Adrenal gland (tissue), 19 donors: Measurements from ENCODE around the gene MTUS2. TPM values are rescaled to one million over a fixed set of nuclear protein-coding genes. Genes with fewer than 3 reads are reported as not detected.

ENCODE experiments used
- DNase-seq, 7 donors: peaks; one replicate each; pipeline ENCODE4 v3.0.0-alpha.2; 2019 to 2020
- H3K27ac ChIP-seq, 5 donors: fragments of 200-600 bp; sonication (generic) in 4 of 5; 1 replicate in 3 of 5; 2 replicates in 2 of 5; pipeline versions ENCODE4 v1.5.1 to v1.8.0; 2016 to 2020; ENCODE audit warnings: mild to moderate bottlenecking in 1 of 5
- H3K27me3 ChIP-seq: fragments of 200-600 bp; 2 replicates; pipeline ENCODE4 v1.8.0; 2021
- H3K36me3 ChIP-seq, 2 donors: fragments of 200-600 bp; replicated peaks in 1 of 2; 1 replicate in 1 of 2; 2 replicates in 1 of 2; pipeline versions ENCODE4 v1.5.1 to v1.8.0; 2018 to 2022
- H3K4me1 ChIP-seq, 2 donors: fragments of 200-600 bp; replicated peaks in 1 of 2; 1 replicate in 1 of 2; 2 replicates in 1 of 2; pipeline versions ENCODE4 v1.5.1 to v1.8.0; 2018 to 2021
- H3K4me3 ChIP-seq, 4 donors: fragments of 200-600 bp; sonication (generic) in 3 of 4; one replicate each; pipeline ENCODE4 v1.5.1; 2016 to 2018
- H3K9me3 ChIP-seq, 3 donors: fragments of 200-600 bp; sonication (generic) in 1 of 3; replicated peaks in 1 of 3; 1 replicate in 2 of 3; 2 replicates in 1 of 3; pipeline versions ENCODE4 v1.5.1 to v1.8.0; 2016 to 2021
- POLR2A ChIP-seq, 2 donors: fragments of 450-650 bp; IDR thresholded peaks; one replicate each; pipeline ENCODE4 v1.6.1; 2017; ENCODE audit warnings: antibody characterized with exemption in 2 of 2, mild to moderate bottlenecking in 2 of 2, moderate library complexity in 1 of 2
- WGBS, 4 donors: extraction: QIAGEN DNeasy Blood & Tissue Kit in 2 of 4; methylation state at CpG; one replicate each; pipeline versions ENCODE4 v1.1.5 to v1.1.7; 2013 to 2017; 5-methylcytosine and 5-hydroxymethylcytosine counted together
- intact Hi-C, 2 donors: fragments of 100-400 bp; cut with DNase I; formaldehyde crosslinking; loops; one replicate each; pipeline versions ENCODE4 v1.14.1 to v1.15.0; 2022 to 2023
- long read RNA-seq, 10 donors: library from polyadenylated mRNA in 3 of 10; unstranded in 2 of 10; stranded (forward) in 1 of 10; transcript quantifications; one replicate each; pipeline ENCODE4 v2.0.0 and lab custom pipeline, GENCODE V29; 2021 to 2026
- polyA plus RNA-seq, 3 donors: library from polyadenylated mRNA; stranded (reverse); fragments of 200-250 nt in 2 of 3; fragments of 350-450 nt in 1 of 3; fragmentation: Illumina TruSeq in 1 of 3; extraction: RNeasy Lipid Tissue Mini Kit (QIAGEN cat#74804) in 1 of 3; gene quantifications; one replicate each; pipeline ENCODE4 v1.2.3, GENCODE V29; 2013 to 2014
- total RNA-seq, 9 donors: library from RNA; depleted of rRNA in 4 of 9; stranded (reverse); fragments of >200 nt in 4 of 9; fragments of 120-200 nt in 1 of 9; fragmentation: NEBNext Ultra II Directional in 1 of 9; extraction: Animal tissue kit (Norgen Biotek cat#: 25700) in 1 of 9; gene quantifications; one replicate each; pipeline versions ENCODE4 v1.1.0 to v1.2.4, GENCODE V29; 2013 to 2023
- TF ChIP-seq, protein P1 (sequence below), 6 experiments: fragments of 450-650 bp in 4 of 6; fragments of 200-600 bp in 2 of 6; sonication (generic) in 1 of 6; IDR thresholded peaks; 1 replicate in 5 of 6; 2 replicates in 1 of 6; pipeline versions ENCODE4 v1.5.1 to v1.8.0; 2016 to 2021; ENCODE audit warnings: antibody characterized with exemption in 6 of 6, mild to moderate bottlenecking in 2 of 6, moderate library complexity in 1 of 6
- donor health status: healthy with polysubstance abuse.
- donor health status: Bipolar disorder and iron deficiency.
- donor health status: DM: yes; HTN: yes; CAD: no.
- donor health status: DM: no; HTN: no; CAD: no.
- donor health status: DM: no; HTN: no; CAD: no.
- donor health status: DM: yes; HTN: yes; CAD: no.

Gene MTUS2
- total RNA-seq (under 1 TPM in 4 of 9 donors, not detected in 5; 0.07 to 0.22 (median 0.14) TPM), polyA plus RNA-seq (under 1 TPM; 0.07 to 0.24 (median 0.18) TPM)
- long read RNA-seq, donor 1: 0 reads
- long read RNA-seq, donor 2: 0 reads
- long read RNA-seq, donor 3: 0 reads
- long read RNA-seq, donor 4: 0 reads
- long read RNA-seq, donor 5: 0 reads
- long read RNA-seq, donor 6, partial matches to known transcripts: 0 of 1 reads
- long read RNA-seq, donor 6, other reads (novel, unspliced or antisense): 0 of 1 reads
- long read RNA-seq, donor 7: 0 reads
- long read RNA-seq, donor 8: 0 reads
- long read RNA-seq, donor 9: 0 reads
- long read RNA-seq, donor 10: 0 reads

DNA sequence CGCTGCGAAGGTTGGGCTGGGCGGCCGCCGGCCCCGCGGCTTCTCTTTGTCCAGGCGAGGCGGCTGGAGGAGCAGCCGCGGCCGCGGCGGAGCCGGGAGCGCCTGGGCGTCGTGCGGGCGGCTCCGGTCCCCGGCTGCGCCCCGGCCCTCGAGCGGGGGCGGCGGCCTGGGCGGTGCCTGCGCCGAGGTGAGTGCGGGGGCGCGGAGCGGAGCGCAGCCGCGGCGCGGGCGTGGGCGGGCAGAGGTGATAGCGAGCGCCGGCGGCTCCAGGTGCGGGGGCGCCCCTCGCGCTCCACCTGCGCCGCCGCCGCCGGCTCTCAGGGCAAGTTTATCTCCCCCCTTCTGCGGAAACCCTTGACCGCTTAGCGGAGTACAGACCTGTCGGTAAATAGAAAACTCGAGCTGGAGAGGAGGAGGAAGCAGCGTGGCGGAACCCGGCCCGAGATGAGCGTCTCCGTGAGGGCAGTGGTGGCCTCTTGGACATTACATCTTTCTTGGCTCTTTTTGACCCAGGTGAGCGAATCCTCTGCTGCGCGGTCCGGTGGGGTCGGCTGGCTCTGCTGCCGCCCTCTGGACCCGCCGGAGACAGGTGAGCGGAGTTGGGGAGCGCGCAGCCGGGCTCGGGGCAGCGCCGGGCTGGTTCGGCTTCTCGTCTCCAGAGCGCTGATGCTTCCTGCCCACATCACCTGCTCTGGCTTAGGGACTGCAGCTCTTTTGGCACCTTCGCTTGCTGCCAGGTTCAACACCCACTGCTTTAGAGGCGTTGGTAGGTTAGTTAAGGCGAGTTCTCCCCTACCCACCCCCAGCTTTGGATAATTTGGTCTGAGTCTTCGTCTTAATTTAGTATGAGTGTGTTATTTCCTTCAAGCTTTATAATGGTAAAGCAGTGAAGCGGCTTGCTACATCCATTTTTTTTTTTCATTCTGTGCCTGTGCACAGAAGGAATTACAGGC, at the start of gene MTUS2:
MTUS2 (plus strand) TSS at position 241 of the 953 bp plus-strand sequence.
- intact Hi-C loops: no loop called here
- H3K27me3 ChIP-seq: peaks cover 31% of the 10 kb centered on the region
- no peaks in the 10 kb centered on the region for H3K36me3 ChIP-seq
- 2 to 5% (median 3%) methylated on average over 21 to 89 of the region's 89 CpGs for WGBS, 4 donors
- H3K4me1 ChIP-seq: peaks cover 0 to 5% of the 10 kb centered on the region in 2 donors
- H3K4me3 ChIP-seq: peak within 1 kb of the TSS in 1 of 4 donors; percentile 41
- no peak within 1 kb of the TSS for H3K27ac ChIP-seq
- DNase-seq: no peak
- H3K9me3 ChIP-seq: no peaks in the 10 kb centered on the region
- no peak for TF ChIP-seq POLR2A (IDR thresholded peaks at IDR 0.05)
- TF ChIP-seq, protein P1, sequence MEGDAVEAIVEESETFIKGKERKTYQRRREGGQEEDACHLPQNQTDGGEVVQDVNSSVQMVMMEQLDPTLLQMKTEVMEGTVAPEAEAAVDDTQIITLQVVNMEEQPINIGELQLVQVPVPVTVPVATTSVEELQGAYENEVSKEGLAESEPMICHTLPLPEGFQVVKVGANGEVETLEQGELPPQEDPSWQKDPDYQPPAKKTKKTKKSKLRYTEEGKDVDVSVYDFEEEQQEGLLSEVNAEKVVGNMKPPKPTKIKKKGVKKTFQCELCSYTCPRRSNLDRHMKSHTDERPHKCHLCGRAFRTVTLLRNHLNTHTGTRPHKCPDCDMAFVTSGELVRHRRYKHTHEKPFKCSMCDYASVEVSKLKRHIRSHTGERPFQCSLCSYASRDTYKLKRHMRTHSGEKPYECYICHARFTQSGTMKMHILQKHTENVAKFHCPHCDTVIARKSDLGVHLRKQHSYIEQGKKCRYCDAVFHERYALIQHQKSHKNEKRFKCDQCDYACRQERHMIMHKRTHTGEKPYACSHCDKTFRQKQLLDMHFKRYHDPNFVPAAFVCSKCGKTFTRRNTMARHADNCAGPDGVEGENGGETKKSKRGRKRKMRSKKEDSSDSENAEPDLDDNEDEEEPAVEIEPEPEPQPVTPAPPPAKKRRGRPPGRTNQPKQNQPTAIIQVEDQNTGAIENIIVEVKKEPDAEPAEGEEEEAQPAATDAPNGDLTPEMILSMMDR (IDR thresholded peaks at IDR 0.05): no peak

DNA sequence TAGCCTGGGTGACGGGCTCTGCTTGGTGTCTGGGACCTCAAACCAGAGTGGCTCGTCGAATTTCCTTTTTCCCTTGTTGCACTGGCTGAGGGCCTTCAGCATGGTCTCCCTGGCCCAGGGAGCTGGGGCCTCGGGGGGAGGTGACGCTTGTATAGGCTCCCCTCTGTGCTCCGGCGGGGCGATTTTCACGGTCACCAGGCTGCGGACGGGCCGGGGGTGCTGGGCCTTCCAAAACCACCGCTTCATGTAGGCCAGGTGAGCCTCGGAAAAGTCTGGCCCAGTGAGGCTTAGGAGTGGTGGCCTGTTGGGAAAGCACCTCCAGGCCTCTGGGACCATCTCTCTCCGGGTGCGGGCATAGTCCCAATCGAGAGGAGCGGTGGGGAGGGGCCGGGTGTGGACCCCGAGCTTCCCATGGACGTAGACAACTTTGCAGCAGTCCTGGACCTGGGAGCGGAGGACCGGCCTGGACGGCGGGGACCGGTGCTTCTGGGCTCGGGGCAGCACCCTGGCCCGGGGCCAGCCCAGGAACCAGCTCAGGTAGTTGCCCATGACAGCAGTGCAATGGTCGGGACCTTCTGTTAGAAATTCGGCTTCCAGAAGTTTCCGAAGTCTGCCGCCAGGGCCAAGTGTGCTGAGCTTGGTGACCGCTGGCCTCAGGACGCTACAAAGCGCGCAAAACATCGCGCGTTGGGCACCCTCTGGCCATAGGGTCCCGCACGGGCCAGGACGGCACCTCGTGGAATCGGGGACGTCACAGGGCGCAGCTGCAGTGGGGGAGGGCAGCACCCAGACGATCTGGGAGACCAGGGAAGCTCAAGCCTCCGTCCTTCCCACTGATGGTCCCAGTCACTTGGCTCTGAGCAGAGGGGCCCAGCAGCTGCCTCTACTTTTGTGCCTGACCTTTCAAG, 41.6 kb upstream of the MTUS2 start:
- intact Hi-C loops: no loop called here
- Histone ChIP-seq H3K9me3 (no peaks in the 10 kb centered on the region), H3K4me1 (no peaks in the 10 kb centered on the region), H3K27me3 (no peaks in the 10 kb centered on the region), H3K4me3 (no peak overlapping the region), H3K27ac (no peak overlapping the region), H3K36me3 (no peaks in the 10 kb centered on the region)
- TF ChIP-seq, protein P1 (IDR thresholded peaks at IDR 0.05): no peak
- TF ChIP-seq POLR2A (IDR thresholded peaks at IDR 0.05): no peak
- DNase-seq: no peak
- WGBS, 4 donors: 92 to 95% (median 94%) methylated on average over 34 to 48 of the region's 48 CpGs

DNA sequence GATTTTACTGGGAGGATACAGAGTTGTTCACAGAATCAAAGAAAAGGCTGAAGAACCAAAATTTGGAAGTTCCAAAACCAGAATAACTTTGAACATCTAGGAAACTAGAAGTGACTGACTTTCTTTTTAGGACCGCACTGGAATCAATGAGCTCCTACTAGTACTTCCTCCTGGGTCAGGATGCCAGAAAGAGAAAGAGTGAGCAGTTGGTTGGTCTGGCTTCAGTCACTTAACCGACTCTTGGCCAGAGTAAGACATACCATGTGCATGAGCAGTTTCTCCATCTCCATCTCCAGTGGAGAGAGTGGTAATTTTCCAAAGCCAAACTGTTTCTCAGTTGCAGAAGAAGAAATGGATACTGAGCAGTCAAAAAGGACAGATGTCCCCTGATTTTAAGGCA, 27.1 kb upstream of the MTUS2 start:
- 53 to 80% (median 64%) methylated on average over 2 of the region's 2 CpGs for WGBS, 4 donors
- no peaks in the 10 kb centered on the region for H3K36me3 ChIP-seq
- no peaks in the 10 kb centered on the region for H3K9me3 ChIP-seq
- no peak for DNase-seq
- no peak overlapping the region for H3K4me3 ChIP-seq
- H3K27me3 ChIP-seq: peaks cover 6% of the 10 kb centered on the region
- TF ChIP-seq, protein P1 (IDR thresholded peaks at IDR 0.05): no peak
- no peak for TF ChIP-seq POLR2A (IDR thresholded peaks at IDR 0.05)
- intact Hi-C loops: loop anchor here in 1 of 2 donors (5.0 to 10.0 kb wide), 2 partner anchors 78 to 116 kb away; partner anchors contain the start of gene SLC46A3
- no peak overlapping the region for H3K27ac ChIP-seq
- H3K4me1 ChIP-seq: no peaks in the 10 kb centered on the region
